Medulla oblongata (tissue), 1 donor: ENCODE results near the gene SLC29A1.
A peak's percentile ranks its signal among the peaks of the same experiment; 100 is the strongest.
"Not testable (repeated sequence)": the region's sequence is repeated elsewhere in the genome, so short reads cannot be mapped to it uniquely, and the experiment has no call there.

Experiments
- DNase-seq: peaks from one replicate; pipeline ENCODE4 v3.0.0-alpha.2; 2015; ENCODE audit errors: extremely low spot score

Gene SLC29A1

DNA sequence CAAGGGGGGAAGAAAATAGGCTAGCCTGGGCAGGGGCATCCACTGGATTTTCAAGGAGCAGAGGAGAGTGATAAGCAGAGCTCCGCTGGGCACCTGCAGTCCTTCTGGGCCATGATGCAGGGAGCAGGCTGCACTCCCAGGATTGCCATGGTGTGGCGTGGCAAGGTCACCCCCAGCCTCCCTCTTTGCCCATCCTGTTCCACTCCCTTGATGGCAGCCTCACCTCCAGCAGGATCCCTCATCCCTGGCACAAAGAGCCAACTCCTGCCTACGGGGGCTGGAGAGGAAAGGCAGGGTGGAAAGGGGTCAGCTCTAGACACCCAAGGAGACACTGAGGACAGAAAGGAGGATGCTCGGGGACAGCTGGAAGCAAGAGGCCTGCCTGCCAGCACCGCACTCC is 29.1 kb upstream of the SLC29A1 start:
- no peak for DNase-seq

- DNase-seq: not testable (repeated sequence)
Observed at GRCh38 chr6:44196351-44196750, 27.0 kb upstream of the SLC29A1 start.

DNA sequence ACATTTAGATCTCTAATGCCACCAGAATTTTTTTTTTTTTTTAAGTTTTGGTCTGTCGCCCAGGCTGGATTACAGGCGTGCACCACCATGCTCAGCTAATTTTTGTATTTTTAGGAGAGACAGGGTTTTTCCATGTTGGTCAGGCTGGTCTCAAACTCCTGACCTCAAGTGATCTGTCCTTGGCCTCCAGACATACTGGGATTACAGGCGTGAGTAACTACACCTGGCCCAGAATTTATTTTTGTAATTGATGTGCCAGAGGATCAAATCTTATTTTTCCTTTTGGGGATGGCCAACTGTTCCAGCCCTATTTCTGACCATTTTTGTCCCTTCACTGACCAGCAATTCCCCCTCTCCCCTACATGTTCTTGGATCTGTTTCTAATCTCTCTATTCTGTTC is 24.7 kb upstream of the SLC29A1 start:
- DNase-seq: no peak

DNA sequence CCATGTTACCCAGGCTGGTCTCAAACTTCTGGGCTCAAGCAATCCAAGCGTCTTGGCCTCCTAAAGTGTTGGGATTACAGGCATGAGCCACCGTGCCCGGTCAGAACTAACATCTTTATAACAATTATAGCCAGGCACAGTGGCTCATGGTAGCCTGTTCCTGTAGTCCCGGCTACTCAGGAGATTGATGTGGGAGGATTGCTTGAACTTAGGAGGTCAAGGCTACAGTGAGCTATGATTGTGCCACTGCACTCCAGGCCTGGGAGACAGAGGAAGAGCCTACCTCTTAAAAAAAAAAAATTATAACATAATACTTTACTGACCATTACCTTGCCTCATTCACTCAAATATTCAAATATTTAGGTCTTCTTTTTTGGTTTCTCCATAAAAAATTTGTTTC is 23.5 kb upstream of the SLC29A1 start:
- DNase-seq: no peak

DNA sequence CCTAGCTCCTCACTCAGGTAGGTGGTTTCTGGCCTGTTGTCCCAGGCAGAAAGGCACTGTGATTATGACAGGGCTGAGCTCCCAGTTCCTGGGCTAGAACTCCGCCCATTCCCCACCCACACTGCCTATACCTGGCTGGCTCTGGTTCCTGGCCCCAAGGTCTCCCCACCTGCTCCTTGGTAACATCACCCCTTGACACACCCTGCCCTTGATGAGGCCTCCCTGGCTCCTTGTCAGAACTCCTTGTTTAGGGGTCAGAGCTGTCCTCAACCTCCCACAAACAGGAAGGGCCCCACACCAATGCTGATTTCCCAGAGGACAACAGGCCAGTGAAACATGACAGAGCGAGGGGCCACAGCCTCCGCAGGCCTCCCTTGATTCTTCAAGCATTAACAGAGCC is 22.2 kb upstream of the SLC29A1 start:
- DNase-seq: no peak

- no peak for DNase-seq
Observed at GRCh38 chr6:44201638-44202303, 21.6 kb upstream of the SLC29A1 start.

GRCh38 chr6:44202332-44202971 is 20.9 kb upstream of the SLC29A1 start:
- DNase-seq: no peak

DNA sequence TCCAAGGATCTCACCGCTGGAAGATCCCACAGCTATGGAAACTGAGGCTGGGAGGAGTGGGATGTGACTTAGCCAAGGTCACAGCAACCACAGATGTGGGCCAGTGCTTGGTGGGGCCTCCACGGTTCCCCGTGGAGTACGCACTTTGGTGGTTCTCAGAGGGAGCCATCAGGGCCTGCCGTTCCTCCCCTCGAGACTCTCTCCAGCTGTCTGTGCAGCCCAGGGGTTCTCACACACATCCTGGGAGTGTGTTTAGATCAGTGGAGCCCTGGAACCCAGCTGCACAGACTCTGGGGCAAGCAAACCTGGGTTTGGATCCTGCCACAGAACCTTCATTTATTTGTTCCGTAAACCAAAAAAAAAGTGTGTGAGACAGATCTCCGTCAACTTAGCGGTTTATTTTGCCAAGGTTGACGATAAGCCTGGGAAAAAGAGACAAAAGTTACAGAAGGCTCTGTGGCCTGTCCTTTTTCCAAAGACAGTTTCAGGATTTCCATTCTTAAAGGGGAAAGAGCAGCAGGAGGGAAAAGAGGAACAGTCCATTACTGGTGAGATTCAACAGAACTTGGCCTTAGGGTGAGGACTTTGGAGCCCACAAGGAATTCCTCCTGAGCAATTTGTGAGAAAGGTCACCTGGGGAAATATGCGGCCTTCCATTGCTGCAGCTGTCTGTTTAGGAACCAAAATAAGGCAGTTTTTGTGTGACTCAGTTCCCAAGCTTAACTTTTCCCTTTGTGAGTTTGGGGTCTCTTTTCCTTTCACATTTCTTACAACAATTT is 20.2 kb upstream of the SLC29A1 start:
- DNase-seq: no peak

DNA sequence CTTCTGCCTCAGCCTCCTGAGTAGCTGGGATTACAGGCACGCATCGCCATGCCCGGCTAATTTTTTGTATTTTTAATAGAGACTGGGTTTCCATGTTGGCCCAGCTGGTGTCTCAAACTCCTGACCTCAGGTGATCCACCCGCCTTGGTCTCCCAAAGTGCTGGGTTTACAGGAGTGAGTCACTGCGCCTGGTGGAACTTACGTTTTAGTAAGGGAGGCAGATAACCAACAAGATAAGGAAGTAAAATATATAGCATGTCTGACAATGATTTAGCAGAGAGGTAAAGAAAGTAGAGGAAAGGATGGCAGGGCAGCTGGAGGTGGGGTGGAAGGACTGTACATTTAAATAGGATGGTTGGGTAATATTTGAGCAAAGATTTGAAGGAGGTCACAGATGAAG is 19.4 kb upstream of the SLC29A1 start:
- no peak for DNase-seq

GRCh38 chr6:44207966-44208365 is 15.4 kb upstream of the SLC29A1 start:
- DNase-seq: no peak

DNA sequence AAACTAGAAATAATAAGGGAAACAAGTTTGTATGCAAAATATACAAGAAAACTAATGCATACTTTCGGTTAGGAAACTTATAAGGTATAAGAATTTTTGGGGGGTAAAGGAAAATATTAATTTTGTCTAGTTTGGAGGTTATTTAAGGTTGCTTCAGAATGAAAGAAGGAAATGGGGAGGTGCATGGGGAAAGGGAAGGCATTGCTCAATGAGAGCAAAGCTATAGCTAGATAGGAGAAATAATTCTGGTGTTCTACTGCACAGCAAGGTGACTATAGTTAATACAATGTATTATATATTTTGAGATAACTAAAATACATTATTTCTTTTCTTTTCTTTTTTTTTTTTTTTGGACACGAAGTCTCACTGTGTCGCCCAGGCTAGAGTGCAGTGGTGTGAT is 12.1 kb upstream of the SLC29A1 start:
- DNase-seq: no peak

DNA sequence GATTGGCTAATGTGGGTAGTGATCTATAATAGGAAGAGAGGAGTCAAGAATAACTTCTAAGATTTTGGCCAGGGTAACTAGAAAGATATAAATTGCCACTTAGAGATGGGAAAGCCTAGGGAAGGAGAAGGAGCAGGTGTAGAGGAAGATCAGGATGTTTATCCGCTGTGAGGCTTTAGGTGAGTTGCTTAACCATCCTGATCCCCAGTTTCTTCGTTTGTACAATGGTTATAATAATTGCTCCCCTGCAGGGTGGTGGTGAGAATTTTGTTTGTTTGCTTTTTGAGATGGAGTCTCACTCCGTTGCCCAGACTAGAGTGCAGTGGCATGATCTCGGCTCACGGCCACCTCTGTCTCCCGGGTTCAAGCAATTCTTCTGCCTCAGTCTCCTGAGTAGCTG is 9.1 kb upstream of the SLC29A1 start:
- DNase-seq: no peak

DNA sequence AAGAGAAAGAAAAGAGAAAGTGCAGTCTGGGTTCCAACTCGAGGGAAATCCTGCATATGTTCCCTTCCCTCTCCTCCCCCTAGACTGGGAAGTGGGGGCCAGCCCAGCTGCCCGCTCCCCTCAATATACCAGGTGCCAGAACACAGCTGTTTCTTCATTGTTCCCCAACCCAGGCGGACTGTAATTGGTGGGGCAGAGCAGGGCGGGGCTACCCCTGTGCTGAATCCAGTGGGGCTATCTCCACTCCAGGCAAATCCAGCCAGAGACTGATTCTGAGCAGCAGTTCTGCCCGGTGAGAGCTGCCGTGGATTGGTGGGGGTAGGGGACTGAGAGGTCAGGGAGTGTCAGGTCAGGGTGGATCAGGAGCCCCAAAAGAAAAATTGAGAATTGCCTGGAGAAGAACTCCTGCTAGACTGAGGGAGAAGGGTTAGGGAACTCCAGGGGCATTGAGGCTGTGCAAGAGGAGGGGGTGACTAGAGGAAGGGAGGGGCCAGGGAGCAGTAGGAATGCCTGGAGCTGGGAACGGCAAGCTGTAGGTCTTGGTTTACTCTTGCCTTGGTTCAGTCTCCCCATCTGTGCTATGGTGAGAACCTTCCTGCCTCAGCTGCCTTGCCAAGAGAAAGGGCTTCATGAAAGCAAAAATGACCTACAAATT is 6.6 kb upstream of the SLC29A1 start, which contains the start of gene MYMX:
MYMX (plus strand) TSS at position 250 of the 655 bp plus-strand sequence. CDS start 546 bp downstream, outside the sequence.
- DNase-seq: no peak

- DNase-seq: peak; percentile 63
Observed at GRCh38 chr6:44217332-44218143, 5.9 kb upstream of the SLC29A1 start.

DNA sequence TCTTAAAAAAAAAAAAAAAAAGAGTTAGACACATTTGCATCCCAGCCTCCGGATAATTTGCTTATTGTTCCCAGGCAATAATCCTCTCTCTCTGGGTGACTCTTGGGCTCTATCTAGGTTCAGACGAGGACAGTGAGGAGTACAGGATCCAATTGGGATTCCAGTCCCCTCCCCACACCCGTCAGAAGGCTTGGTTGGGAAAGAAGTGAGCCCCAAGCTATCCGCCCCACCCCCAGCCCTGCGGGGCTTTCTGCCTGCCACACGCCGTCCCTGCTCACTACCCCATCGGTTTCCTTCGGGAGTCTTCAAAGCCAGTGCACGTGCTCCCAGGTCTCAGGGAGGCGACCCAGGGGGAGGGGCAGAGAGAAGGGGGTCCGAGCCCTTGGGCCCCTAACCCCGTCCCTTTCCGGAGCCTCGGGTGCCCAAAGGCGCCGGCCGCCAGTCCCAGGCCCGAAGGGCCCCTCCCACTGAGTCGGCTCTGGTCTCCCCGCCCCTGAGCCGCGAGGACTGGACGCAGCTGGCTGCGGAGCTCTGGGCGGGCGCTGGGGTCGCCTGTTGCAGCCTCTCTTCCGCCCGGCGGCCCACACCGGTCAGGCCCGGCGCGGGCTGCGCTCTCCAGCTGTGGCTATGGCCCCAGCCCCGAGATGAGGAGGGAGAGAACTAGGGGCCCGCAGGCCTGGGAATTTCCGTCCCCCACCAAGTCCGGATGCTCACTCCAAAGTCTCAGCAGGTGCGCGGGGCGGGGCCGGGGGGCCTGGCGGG is 4.2 kb upstream of the SLC29A1 start:
- peak; percentile 82 for DNase-seq

DNA sequence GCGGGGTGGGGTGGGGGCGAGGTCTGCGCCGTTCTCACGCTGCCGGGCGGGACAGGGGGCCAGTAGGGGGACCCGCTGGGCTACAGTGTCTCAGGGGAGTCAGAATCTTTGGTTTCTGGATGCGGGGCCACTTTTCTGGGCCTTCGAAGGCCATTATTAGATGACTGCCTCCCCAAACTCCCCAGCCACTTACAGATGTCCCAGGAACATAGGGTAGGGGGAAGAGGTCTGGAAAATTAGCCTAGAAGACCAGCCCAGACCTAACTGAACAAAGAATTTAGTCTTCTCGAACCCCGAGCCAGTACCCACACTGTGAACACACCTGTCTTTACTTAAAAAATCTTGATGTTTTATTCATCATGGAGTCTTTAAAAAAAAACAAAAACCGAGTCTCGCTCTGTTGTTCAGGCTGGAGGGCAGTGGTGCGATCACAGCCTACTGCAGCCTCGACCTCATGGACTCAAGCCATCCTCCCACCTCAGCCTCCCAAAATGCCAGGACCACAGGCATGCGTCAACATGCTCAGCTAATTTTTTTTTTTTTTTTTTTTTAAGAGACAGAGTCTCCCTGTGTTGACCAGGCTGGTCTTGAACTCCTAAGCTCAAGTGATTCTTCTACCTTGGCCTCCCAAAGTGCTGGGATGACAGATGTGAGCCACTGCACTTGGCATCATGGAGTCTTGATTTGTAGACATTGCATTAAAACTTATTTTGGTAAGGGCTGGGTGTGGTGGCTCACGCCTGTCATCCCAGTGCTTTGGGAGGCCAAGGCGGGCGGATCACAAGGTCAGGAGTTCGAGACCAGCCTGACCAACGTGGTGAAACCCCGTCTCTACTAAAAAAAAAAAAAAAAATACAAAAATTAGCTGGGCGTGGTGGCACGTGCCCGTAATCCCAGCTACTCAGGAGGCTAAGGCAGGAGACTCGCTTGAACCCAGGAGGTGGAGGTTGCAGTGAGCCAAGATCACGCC is 3.3 kb upstream of the SLC29A1 start:
- no peak for DNase-seq

GRCh38 chr6:44220913-44221290 is 2.5 kb upstream of the SLC29A1 start:
- DNase-seq: no peak

GRCh38 chr6:44221291-44221960 is 2.0 kb upstream of the SLC29A1 start:
- peak; percentile 84 for DNase-seq

- DNase-seq: no peak
Observed at GRCh38 chr6:44221961-44222335, 1.4 kb upstream of the SLC29A1 start.
